Sciatic nerve (tissue), 2 donors: ENCODE data around the gene GVQW3. TPM values are rescaled to one million over a fixed set of nuclear protein-coding genes. Genes with fewer than 3 reads are reported as not detected.
"Not testable (repeated sequence)": the region's sequence is repeated elsewhere in the genome, so short reads cannot be mapped to it uniquely, and the experiment has no call there.

Experiments
- ATAC-seq: fragments of 200-7000 bp; cut with Tn5 transposase; one replicate; pipeline ENCODE4 v1.9.1; 2020; ENCODE audit warnings: mild to moderate bottlenecking, moderate library complexity
- DNase-seq: peaks from one replicate; pipeline ENCODE4 v3.0.0-alpha.2; 2020; ENCODE audit warnings: low spot score
- intact Hi-C: fragments of 100-400 bp; cut with DNase I; formaldehyde crosslinking; loops from one replicate; pipeline ENCODE4 v1.14.2; 2022
- total RNA-seq: library from RNA; stranded (reverse); fragmentation: NEBNext Ultra II Directional; extraction: Animal tissue kit (Norgen Biotek cat#: 25700); gene quantifications from one replicate; pipeline ENCODE4 v1.2.1, GENCODE V29; 2021
- donor health status: DM: no; HTN: no; CAD: no.
- donor health status: DM: no; HTN: no; CAD: no.

The GVQW3 gene
- total RNA-seq, 1 donor from 2014 or later: 6.2 TPM

DNA sequence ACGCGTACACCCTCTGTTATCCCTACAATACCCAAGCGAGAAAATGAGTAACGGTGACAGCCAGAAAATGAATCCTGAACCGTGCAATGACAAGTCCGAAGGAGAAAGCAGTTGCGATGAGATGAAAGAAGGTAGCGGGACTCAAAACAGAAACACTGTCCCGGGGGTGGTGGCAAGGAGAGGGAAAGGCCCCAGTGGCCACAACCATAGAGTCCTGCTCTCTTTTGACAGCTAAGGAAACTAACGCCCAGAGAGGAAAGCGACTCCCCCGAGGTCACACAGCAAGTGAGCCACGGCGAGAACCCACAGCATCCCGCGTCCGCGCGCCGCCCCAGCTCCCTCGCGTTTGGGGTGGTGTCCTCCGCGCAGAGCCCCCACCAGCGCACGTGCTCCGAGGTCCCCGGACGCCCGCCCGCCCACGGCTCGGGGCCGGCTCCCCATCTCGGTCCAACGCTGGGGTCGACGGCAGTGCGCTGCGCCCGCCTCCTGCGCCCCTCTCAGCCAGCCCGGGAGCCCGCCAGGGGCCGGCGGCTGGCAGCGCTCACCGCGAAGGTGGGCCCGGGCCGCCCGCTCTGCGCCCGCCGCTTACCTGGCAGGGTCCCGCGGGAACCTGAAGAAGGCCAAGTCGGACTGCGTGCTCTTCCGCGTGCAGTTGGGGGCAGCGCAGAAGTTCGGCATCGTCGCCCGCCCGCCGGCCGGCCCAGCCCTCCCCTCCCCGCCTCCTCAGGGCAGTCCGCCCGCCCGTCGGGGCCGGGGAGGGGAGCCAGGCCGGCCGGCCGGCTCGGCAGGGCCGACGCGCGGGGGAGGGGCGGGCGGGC, 755 bp upstream of the GVQW3 start:
- no peak for ATAC-seq
- intact Hi-C loops: no loop called here

DNA sequence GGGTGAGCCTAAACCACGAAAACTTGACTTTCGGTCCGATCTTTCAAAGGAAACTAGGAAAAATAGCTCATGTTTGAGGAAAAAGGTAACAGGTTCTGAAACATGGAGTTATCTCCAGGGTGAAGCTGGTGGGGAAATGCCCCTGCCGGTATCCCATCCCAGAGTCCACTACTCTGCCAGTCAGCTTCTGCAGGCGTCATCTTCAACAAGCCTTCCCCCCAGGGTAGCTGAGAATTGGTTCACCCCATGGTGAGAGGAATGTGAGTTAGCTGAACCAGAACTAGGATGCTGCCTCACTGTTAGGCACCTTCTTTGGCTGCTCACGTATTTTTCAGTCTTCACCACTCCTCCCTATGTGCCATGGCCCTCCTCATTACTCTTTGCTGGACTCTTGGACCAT, 1.1 kb downstream of the GVQW3 start:
- DNase-seq (no peak), ATAC-seq (no peak)
- intact Hi-C loops: no loop called here

More for the DNA sequence above, 755 bp upstream of the GVQW3 start:
- DNase-seq: peak; percentile 75

DNA sequence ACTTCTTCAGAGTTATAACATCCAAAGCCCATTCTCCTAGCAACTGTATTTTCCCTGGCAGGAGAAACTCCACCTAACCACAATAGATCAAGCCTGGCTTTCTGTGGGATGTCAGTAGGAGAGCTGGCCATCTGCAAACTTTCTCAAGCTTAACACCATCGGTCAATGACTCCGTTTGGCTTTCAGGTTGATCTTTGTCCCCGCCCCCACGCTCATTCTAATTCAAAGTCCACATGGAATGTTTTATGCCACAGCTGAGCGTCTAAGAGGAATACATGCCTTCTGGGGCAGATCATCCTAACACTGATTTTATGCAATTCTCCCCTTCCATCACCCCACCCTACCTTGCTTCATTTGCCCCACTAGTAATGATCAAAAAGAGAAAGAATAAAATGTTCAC, 4.8 kb downstream of the GVQW3 start:
- ATAC-seq (no peak), DNase-seq (no peak)
- intact Hi-C loops: no loop called here

DNA sequence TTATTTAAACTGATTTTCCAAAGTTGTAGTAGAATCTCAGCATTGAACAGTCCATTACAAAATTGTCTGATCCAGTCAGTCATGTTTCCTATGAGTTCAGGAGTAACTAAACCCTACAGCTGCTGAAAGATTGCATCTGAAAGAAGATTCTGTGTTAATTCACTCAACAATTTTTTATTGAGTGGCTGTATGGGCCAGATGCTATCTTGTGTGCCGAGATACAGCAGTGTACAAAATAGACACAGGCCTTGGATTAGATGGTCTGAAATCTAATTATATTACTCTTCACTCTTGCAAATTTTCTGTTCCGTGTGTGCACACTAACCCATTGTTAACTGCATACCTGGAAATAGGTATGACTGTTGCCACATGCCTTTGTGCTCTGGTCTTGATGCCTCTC, 7.3 kb downstream of the GVQW3 start:
- ATAC-seq (no peak), DNase-seq (no peak)
- intact Hi-C loops: no loop called here

DNA sequence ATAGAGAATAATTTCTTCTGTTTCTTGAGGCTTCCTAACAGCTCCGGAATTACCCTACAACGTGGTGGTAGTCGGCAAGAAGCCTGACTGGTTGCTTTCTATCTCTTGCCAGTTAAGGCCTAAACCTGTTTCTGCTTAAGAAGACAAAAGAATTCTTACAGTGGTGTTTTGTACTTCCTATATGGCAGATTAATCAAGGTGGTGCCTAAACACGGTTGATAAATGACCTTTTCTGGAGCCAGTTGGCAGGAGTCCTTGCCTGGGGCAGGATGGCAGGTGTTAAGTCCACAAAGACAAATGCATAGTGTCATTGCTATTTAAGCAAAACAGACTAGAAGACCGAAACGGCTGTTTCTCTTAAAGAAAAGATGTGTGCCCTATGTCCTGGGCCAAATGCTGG, 9.9 kb downstream of the GVQW3 start:
- intact Hi-C loops: no loop called here
- ATAC-seq (no peak), DNase-seq (no peak)

DNA sequence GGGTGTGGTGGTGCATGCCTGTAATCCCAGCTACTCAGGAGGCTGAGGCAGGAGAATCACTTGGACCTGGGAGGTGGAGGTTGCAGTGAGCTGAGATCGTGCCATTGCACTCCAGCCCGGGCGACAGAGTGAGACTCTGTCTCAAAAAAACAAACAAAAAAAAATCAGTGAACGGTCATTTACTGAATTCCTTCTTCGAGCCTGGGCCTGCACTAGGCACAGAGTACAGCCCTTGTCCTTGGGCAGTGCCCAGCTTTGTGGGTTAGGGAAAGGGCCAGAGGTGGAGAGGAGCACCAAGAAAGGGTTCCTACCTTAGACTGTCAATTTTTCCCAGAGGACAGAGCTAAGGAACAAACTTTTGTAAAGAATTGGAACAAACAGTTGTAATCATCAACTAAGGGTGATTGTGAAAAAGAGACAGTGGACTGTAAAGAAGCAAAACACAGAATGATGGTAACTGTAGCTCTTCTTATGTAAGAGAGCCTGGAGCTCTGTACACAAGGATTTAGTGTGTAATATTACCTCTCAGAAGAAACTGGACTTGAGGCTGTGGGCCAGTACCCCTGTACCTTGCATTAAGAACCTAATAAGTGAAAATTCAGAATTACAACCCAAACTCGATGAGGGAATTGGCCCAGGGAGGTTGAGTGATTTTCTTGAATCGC, 10.8 kb downstream of the GVQW3 start:
- DNase-seq: no peak
- intact Hi-C loops: no loop called here
- ATAC-seq: no peak

DNA sequence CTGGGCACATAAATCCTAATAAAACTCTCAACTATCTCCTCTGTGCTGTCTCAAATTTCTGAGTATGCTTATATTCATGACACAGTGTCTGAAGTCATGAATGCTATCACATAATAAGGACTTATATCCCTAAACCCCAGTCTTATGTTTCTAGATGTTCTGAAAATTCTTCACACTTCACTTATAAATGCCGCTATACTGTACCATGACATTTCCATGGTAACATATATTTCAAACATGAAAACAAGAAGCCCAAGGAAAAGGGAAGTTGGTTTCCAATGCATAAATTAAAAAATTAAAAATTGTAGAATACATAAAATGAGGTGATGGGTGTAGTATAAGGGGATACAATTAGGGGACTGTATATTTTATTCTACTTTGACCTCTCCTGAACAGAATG, 11.7 kb downstream of the GVQW3 start:
- intact Hi-C loops: no loop called here
- ATAC-seq (no peak), DNase-seq (no peak)

DNA sequence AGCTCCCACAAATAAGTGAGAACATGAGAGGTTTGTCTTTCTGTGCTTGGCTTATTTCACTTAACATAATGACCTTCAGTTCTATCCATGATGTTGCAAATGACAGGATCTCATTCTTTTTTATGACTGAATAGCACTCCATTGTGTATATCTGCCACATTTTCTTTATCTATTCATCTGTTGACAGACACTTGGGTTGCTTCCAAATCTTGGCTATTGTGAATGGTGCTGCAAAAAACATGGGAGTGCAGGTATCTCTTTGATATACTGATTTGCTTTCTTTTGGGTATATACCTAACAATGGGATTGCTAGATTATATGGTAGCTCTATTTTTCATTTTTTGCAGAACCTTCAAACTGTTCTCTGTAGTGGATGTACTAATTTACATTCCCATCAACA, 13.3 kb downstream of the GVQW3 start:
- intact Hi-C loops: no loop called here
- DNase-seq (no peak), ATAC-seq (no peak)

DNA sequence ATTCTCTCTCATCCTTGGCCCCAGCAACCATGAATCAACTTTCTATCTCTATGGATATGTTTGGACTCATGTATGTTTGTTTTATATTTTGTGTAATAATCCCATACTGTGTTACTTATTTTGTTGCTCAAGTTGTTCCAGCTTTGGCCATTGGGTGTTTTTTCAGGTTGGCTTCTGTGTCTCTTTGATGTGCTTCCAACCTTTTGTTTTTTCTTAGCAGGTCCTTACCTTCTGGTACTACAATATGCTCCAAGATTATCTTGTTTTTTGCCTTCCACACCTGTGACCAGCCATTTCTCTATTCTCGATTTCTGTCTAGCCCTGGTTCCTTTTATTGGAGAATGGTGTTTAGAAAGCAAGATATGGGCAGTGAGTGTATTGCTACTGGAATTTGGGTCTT, 14.2 kb downstream of the GVQW3 start:
- intact Hi-C loops: no loop called here
- DNase-seq (no peak), ATAC-seq (no peak)

DNA sequence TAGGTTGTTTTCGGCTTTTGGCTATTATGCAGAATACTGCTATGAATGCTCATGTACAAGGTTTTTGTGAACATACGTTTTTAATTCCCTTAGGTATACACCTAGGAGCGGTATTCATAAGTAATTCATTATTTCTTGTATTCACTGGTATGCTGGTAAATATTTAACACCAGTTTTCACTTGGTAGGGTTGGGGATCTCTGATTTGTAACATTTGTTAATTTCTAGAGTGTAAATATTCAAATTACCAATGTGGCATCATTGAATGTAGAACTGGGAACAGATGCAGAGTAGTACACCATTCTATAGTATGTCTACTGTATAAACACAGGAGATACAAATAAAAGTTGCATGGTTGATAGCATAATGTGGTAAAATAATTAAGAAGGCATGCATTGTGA, 16.3 kb downstream of the GVQW3 start:
- ATAC-seq (no peak), DNase-seq (no peak)
- intact Hi-C loops: no loop called here

DNA sequence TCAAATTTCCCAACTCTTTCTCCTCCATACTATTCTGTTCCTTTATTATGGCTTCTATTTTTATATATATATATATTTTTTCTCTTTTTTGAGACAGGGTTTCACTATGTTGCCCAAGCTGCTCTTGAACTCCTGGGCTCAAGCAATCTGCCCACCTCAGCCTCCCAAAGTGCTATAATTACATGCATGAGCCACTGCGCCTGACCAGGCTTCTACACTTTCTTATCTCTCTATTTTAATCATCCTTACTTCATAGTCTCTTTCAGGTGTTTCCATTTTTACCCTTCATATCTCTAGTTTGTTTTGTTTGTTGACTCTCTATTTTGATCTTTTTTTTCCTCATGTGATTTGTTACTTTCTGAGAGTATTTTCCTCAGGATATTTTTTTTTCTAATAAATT, 19.8 kb downstream of the GVQW3 start:
- DNase-seq (no peak), ATAC-seq (no peak)
- intact Hi-C loops: no loop called here

DNA sequence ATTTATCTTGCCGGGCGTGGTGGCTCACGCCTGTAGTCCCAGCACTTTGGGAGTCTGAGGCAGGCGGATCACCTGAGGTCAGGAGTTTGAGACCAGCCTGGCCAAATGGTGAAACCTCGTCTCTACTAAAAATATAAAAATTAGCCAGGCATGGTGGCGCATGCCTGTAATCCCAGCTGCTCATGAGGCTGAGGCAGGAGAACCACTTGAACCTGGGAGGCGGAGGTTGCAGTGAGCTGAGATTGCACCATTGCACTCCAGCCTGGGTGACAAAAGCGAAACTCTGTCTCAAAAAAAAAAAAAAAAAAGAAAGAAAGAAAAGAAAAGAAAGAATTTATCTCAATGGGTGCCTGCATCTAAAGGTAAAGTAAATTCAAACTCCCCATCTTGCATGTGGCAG, 20.4 kb downstream of the GVQW3 start:
- intact Hi-C loops, ATAC-seq, DNase-seq: not testable (repeated sequence)

DNA sequence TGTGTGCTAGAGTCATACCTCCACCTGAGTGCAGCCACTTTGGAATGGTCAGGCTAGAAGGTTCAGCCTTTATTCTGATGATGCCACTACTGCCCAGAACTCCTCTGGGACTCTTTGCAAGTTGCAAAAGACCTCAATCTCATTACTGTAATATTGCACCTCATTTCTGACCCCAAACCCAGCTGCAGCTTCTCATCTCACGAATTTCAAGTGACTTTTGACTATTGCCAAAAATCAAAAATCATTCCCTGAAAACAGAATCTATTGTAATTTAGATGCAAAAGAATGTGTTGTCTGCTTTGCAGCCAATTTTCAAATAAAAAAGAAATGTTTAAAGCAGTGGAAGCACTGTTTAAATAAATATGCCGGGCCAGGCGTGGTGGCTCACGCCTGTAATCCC, 25.2 kb downstream of the GVQW3 start:
- ATAC-seq: no peak
- intact Hi-C loops: no loop called here
- DNase-seq: no peak

DNA sequence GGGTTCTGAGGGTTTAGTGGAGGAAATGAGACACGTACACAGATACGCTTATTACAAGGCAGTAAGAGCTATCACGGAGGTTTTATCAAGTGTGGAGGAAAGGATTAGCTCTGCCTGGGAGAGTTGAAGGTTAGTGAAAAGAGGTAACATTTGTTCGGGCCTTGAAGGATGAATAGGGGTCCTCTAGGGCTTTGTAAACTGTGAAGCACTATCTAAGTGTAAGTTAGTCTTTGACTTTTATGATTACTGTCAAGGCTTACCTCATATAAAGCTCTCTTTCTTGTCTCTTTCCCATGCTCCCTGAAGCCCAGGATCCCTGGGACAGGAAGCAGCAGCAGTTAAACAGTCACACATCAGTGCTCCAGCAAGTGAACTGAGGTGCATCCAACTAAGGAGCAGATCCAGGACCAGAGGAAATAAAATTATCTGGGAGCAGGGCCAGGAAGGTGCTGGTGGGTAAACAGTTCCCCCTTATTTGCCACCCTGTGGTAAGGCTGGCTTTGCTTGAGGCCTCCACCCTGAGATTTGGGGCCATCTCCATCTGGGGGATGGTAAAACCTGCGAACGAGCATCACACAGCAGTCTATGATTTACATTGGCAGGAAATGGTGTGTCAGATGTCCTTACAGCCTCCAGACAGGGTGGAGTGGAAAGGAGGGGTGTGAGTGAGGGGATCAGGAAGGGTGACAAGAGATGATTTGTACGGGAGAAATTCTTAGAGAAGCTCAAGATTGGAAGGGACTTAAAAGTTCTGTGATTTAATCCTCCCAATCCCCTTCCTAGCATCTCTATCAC, 27.2 kb downstream of the GVQW3 start:
- ATAC-seq (no peak), DNase-seq (no peak)
- intact Hi-C loops: no loop called here

DNA sequence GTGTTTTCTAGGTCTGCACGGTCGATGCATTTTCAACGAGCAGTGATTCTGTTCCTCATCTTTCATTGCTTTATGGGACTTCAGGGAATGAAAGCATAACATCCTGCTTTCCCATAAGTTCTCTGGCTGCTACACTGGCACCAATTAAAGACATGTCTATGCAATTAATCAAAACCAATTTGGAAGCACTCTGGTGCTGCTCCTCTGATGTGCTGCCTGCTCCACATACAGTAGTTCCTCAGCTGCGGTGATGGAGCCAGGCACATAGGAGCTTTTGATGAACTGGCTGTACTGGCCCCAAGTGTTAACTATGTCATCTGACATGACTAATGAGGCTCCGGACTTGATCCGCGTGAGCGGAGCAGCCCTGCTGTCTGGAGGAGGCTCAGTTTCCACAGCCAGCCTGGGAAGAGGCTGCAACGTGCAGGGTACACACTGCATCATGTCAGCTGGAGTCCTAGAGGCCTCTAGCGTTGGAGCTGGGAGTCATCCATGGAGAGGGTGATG, 29.8 kb downstream of the GVQW3 start:
- intact Hi-C loops: no loop called here
- ATAC-seq: peak; percentile 89
- no peak for DNase-seq

DNA sequence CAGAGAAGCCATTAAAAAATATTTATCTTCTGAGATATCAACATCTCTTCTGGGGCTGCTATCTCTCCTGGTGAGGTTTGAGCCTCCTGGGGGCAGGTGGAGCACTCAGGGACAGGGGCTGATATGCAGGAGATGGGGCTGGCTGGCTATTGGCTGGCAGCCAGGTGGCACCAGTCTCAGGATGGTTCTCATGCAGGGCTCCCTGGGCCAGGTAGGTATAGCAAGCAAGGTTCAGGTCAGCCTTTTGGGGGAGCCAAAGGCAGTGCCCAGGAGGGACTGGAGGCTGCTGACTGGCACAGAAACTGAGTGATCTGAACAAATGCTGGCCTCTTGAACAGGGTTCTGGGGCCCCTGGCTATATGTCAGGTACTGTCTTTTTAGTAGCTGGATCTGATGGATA, 34.0 kb downstream of the GVQW3 start:
- intact Hi-C loops: no loop called here
- DNase-seq (no peak), ATAC-seq (no peak)

DNA sequence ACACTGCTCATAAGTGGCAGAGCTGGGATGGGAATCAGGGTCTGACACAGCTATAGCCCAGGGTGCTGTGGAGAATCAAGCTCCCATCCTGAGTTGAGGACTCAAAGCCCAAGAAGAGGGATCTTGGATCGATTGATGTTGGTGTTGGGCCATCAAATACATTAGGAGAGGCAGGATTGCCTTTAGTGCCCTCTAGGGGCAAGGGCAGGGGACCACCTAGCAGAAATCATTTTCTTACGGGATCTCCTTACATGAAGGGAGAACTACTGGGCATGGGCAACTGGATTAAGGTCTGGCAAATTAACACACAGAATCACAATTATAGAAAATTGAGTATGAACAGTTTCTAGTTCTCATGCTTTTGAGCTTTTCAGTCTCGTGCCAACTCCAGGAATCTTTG, 38.8 kb downstream of the GVQW3 start:
- DNase-seq (no peak), ATAC-seq (no peak)
- intact Hi-C loops: no loop called here

DNA sequence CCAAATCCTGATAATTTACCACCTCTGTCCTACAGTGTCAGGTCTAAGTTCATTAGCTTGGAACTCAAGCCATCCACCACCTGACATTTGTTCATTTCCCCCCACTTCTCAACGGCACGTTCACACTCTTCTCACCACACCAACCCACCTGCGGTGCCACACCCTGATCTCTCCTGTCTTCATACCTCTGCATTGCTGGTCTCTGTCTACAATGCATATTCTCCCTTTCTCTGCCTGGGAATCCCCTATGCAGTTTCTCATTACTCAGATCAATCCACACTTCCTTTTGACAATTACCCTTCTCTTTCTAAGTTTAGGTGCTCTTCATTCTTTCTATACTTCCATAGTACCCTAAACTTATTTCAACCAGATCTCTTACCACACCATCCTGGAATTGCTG, 43.3 kb downstream of the GVQW3 start:
- ATAC-seq: no peak
- DNase-seq: no peak
- intact Hi-C loops: no loop called here

DNA sequence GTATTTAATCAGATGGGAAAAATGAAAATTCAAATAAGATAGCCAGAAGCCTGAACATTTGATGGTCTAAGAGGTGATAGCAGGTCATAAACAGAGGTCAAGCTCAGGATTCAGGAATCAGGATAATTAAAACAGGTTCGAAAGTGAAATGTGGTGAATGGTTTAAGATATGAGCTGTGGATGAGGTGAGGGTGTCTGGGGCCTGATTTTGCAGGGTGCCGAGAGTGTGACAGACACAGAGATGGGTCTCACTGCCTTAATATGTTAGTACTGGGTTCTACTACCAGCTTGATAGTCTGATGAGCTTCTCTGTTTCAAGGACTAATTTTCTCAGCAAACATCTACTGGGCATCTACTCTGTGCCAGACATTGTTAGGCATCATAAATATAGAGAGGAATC, 43.8 kb downstream of the GVQW3 start:
- no peak for ATAC-seq
- intact Hi-C loops: no loop called here
- no peak for DNase-seq

DNA sequence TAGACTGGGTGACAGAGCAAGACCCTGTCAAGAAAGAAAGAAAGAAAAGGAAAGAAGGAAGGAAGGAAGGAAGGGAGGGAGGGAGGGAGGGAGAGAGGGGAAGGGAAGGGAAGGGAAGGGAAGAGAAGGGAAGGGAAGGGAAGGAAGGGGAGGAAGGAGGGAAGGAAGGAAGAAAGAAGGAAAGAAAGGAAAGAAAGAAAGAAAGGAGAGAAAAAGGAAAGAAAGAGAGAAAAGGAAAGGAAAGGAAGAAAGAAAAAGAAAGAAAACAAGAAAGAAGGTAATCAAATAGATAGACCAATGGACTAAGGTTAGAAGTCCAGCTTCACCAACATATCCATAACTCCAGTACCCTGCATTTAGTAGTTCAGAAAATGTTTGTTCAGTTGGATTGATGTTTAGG, 45.5 kb downstream of the GVQW3 start:
- ATAC-seq (no peak), DNase-seq (no peak)
- intact Hi-C loops: no loop called here
